HG03575 (cell line): ENCODE measurements around the gene SMCHD1.
"Not testable (repeated sequence)": the region's sequence is repeated elsewhere in the genome, so short reads cannot be mapped to it uniquely, and the experiment has no call there.

Experiments
- ATAC-seq: cut with Tn5 transposase; IDR thresholded peaks from one replicate; pipeline ENCODE4 v1.9.1; 2021; ENCODE audit not compliant: unreplicated experiment, insufficient number of reproducible peaks, low FRiP score; ENCODE audit errors: extremely low read depth

The SMCHD1 gene

DNA sequence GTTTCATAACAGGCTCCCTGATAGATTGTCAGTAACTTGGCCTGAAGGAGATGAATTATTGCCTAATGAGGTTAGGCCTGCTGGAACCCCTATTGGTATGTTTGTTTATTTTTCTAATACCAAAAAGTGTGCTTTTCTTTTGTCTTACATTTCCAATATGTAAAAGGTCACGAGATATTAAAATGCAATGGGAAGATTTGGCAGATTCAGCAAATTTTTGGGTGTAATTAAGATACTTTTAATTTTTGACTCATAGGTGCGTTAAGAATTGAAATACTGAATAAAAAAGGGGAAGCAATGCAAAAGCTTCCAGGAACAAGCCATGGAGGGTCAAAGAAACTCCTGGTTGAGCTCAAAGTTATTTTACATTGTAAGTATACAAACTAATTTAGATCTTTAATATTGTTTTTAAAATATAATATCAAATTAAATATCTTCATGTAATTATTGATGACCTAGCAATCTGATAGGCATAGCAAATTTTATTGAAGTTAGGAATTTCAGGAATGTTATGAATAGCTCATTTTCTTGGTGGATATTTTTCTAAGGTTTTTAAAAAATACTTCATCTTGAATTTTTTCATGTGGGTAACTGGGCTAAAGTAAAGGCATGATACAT, 52.1 kb downstream of the SMCHD1 start:
- no peak for ATAC-seq

DNA sequence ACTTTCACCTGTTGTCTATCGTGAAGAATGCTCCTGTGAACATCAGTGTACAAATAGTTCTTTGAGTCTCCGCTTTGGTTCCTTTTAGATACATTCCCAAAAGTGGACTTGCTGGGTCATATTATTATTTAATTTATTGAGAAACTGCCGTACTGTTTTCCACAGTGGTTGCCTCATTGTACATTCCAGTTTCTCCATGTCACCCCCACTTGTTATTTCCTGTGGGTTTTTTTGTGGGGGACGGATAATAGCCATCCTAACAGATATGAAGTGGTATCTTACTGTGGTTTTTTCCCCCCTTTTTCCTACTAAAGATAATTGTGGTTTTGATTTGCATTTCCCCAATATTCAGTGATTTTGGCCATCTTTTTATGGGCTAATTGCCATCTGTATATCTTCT, 53.8 kb downstream of the SMCHD1 start:
- ATAC-seq: no peak

DNA sequence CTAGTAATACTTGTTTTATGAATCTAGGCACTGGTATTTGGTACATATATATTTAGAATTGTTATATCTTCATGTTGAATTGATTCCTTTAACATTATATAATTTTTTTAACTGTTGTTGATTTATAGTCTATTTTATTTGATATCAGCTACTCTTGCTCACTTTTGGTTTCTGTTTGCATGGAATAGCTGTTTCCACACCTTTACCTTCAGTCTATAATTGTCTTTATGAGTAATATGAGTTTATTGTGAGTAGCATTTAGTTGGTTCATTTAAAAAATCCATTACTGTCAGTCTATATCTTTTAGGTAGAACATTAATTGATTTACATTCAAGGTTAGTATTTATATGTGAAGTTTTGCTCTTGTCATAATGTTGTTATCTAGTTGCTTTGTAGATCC, 58.6 kb downstream of the SMCHD1 start:
- ATAC-seq: no peak

DNA sequence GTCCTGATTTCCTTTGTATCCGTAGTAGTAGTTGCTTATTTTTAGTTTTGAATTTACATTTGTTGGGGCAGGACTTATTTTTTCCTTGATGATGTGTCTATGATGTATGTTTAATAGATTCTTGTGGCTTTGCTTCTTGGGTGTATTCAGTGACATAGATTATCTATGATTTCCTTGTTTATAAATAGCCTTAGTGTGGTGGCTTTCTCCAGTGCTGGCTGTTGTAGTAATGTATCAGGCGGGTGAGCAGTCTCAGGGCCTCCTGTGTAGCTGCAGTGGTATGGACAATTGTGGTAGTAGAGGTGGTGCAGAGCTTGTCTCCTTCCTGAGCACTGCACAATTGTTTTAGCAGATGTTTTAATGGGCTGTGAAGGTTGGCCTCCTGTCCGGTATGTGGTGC, 60.5 kb downstream of the SMCHD1 start:
- ATAC-seq: no peak

DNA sequence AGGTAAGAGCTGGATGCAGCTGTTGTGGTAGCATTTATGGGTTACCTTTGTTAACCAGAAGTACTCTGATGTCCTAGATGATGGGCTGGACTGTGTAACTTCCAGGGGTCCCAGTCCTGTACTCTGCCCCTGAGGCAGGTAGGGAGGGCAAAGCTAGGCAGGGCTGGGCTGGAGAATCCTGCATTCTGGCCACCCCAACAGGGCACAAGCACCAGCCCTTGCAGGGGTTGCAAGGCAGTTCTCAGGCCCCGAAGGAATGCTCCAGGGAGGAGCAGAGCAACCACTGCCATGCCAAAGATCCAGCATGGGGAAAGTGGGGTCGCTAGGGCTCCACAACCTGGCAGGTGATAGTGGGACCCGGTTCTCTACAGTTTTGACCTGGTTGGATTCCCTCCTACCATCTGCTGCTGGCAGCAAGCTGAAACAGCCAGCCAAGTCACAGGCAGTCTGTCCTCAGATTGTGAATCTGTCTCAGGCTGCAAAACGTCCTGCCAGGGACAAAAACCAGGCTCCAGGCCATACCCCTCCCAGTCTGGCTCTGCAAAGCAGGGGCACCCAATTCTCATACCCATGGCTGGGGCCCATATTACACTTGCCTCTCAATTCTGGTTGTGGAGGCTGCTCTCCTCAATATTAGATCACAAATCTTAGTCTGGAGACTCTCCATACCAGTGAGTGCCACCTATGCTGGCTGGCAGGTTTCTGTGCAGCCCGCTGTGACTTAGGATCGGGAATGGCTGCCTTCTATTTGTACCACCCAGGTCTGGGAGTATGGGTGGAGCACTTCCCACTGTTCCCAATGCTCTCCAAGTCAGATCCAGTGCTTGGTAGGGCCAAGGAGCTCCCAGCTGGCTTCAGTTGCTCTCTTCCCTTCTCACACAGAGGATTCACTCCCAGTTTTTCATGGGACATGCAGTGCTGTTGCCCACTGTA, 61.1 kb downstream of the SMCHD1 start:
- ATAC-seq: no peak

DNA sequence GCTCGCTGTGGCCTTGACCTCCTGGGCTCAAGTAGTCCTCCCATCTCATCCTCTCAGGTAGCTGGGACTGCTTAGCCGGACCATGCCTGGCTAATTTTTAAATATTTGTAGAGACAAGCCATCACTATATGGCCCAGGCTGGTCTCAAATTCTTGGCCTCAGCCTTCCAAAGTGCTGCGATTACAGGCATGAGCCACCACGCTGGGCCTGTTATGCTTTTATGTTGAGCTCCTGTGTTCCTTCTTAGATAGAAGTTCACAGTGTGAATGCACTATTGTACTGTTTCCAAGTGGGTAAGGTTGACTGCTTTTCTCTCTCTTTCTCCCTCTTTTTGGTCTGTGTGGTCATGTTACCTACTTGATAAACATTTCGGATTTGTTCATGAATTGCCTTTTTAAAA, 61.9 kb downstream of the SMCHD1 start:
- no peak for ATAC-seq

DNA sequence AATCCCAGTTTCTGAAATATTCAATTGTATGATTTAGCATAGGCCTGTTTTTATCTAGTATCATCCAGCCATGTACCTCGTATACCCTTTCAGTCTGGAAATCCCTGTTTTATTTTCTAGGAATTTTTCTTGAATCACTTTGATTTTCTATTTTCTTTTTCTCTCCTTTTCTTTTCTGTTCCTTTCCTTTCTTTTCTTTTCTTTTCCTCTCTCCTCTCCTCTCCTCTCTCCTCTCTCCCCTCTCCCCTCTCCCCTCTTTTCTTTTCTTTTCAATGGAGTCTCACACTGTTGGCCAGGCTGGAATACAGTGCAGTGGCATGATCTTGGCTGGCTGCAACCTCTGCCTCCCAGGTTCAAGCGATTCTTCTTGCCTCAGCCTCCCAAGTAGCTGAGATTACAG, 63.5 kb downstream of the SMCHD1 start:
- ATAC-seq: no peak

DNA sequence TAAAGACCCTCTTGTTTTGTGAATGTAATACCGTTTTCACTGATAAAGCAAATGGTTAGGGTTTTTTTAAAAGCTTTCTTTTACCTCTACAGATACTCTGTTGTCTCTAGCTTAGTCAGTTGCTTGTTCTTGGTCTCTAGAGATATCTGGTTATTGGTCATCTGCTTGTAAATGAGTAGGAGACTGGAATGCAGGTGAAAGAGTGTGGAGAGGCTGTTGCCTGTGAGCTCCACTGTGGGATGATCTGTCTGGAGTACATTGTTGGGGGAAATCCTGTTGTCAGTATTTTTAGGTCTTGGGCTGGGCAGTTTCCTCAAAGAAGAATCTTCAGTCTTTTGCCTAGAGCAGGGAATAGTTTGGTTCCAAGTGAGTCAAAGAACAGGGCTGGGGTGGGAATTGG, 67.7 kb downstream of the SMCHD1 start:
- ATAC-seq: no peak

DNA sequence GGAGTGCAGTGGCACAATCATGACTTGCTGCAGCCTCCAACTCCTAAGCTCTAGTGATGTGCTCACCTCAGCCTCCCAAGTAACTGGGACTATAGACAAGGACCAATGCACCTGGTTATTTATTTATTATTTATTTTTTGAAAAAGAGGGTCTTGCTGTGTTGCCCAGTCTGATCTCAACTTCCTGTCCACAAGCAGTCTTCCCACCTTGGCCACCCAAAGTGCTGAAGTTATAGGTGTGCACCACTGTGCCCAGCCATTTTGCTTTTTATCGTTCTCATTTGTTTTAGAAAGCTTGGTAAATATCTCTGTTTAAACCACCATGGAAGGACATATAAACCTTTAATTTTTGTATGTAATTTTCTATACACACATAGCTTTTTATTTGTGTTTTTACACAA, 74.2 kb downstream of the SMCHD1 start:
- ATAC-seq: no peak

DNA sequence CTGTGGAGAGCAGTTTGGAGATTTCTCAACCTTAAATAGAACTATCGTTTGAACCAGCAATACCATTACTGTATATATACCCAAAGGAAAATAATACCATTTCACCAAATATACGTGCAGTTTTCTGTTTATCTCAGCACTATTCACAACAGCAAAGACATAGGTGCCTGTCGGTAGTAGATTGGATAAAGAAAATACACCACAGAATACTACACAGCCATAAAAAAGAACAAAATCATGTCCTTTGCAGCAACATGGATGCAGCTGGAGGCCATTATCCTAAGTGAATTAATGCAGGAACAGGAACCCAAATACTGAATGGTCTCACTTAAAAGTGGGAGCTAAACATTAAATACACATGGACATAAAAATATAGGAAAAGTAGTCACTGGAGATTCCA, 81.3 kb downstream of the SMCHD1 start:
- no peak for ATAC-seq

DNA sequence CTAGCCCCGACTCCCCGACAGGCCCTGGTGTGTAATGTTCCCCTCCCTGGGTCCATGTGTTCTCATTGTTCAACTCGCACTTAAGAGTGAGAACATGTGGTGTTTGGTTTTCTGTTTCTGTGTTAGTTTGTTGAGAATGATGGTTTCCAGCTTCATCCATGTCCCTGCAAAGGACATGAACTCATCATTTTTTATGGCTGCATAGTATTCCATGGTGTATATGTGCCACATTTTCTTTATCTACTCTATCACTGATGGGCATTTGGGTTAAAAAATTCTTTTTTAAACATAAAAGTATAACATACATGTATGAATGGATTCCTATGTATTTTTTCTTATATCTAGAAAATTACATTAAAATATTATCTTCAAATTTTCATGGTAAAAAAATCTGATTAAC, 84.6 kb downstream of the SMCHD1 start:
- not testable (repeated sequence) for ATAC-seq

DNA sequence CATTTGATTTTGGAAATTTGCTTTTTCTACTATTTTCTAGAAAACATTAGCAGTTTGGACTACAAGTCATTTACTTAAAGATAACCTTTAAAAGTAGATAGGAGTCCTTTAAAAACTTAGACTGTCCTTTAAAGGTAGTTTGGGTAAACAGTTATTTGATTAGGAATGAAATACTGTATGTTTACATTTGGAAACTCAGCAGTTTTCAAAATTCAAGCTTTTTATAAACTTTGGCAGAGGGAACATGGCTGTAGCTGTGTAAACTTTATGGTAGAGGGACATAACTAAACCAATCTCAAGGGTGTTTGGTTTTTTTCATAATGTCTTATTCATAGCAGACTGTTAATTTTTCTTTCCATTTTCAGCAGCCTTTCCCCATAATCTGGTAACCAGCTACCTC, 90.7 kb downstream of the SMCHD1 start:
- ATAC-seq: no peak

DNA sequence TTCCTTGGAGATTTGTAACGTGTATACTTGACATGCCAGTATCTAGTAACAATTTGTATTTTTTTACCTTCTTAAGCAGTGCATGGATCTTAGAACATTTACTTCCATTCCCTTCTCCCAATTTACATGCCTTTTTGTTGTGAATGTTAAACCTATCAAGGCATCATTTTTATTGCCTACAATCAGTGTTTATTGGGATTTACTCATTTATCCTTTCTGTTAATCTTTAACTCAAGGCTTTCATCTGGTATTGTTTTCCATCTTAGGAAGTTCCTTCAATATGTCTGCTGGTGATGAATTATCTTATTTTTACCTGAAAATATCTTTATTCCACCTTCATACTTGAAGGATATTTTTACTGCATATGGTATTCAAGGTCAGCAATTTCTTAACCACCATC, 102.8 kb downstream of the SMCHD1 start:
- ATAC-seq: no peak

DNA sequence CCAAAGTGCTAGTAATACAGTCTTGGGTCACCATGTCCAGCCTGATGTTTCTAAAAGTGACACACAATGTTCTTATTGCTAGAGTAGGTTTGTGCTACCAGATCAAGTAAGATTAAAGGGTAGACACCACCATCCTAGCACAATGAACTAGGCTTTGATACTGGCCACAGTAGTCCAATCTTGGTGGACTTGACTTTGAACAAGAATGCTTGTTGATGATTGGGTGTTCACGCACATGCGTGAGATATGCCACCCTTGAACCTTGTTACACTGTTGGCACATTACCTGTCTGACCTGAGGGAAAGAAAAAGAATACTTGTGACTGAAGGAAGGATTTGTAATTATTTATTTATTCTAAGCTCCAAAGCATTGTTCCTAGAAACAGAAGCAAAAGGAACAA, 119.1 kb downstream of the SMCHD1 start:
- no peak for ATAC-seq

DNA sequence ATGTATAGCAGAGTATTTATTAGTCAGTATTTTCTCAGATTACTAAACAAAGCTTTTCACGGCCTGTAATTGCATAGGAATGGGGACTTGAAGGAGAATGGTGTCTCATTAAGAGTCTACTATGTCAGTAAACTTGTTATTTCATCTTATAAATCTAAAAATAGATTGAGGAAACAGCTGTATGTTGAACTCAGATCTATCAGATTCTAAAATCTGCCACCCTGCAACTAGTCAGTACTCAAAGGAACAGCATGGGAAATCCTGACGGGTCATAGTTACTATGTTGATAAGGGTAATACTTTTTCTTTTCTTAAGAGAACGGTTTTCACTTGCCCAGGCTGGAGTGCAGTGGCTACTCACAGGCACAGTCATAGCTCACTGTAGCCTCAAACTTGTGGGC, 121.1 kb downstream of the SMCHD1 start:
- no peak for ATAC-seq

DNA sequence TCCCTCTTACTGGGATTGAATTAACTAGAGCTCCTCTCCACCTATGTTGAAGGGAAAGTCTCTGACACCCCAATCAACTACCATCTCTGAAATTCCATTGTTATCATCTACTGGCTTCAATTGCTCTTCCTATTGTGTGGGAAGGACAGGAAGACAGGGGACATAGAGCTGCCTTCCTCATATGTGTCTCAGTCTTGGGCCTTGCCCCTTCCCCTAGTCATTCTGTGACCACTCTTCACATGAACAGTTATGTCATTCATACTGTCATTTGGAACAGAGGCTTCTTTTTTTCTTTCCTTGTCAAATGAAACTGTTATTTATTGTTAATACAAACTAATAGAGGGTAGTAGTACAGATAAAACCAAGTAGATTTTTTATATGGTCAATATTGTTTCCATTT, 121.7 kb downstream of the SMCHD1 start:
- ATAC-seq: no peak

DNA sequence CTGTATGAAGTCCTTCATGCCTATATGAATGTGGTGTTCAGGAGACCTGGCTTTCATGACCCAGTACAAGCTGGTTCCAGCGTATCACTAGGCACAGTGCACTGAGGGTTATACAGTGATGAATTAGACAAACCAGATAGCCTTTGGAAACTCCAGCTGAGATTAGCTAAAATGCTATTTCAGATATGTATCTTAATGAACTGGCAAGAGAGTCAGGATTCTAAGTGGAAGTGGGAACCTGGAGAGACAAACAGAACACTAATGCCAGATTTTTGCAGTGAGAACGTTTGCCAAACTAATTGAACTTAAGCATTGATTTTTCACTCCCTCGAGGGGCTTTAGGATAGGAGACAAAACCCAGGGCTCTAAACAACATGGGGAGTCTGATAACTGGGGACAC, 125.2 kb downstream of the SMCHD1 start:
- ATAC-seq: no peak

DNA sequence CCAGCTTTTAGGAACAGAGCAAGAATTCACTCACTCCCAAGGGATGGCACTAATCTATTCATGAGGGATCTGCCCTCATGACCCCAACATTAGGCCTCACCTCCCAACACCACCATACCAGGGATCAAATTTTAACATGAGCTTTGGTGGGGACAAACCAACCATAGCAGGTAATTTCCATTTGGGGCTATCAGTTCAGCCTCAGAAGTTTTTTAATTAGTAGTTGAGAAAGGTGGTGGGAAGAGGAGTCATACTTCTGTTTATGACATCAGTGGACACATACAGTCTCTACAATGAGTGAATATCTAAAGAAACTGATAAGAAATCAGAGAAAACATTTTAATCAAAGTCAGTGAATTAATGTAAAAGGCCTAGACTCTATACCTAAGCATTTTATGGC, 131.7 kb downstream of the SMCHD1 start:
- no peak for ATAC-seq

DNA sequence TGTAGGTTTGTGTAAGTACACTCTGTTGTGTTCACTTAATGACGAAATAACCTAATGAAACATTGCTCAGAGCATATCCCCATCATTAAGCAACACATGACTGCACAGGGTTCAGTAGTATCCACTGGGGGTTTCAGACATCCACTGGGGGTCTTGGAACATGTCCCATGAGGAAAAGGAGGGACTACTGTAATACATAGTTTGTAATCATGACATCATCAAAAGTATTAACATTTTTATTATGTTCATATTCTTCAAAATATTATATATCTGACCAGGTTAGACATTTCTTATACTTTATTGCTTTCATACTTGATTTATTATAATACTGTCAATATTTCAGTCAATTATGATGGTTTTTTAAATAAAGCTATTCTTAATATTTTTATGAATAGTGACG, 136.9 kb downstream of the SMCHD1 start:
- ATAC-seq: no peak

DNA sequence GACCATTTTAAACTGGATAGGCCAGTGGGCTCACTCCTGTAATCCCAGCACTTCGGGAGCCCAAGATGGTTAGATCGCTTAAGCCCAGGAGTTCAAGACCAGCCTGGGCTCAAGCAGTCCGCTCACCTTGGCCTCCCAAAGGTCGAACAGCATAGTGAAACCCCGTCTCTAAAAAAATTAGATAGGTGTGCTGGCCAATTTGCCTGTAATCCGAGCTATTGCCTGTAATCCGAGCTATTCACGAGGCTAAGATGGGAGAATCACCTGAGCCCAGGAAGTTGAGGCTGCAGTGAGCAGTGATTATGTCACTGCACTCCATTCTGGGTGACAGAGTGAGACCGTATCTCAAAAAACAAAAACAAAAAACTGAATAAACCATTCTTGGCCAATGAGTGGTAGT, 138.6 kb downstream of the SMCHD1 start:
- ATAC-seq: no peak

DNA sequence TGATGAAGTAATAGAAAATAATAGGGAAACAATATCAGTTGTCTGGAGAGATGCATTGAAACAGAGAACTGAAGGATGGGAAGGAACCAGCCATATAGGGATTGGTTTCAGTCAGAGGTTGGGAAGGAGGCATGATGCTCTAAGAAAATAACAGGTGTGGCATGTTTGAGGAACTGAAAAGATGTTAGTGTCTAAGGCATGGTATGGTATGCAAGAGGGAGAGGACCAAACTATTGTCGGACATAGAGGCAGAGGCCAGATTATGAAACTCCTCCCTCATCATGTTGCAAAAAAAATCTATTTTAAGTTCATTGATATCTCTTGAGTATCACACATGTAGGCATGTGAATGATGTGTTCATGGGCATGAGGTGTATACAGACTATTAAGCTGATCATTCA, 142.4 kb downstream of the SMCHD1 start:
- ATAC-seq: no peak
